H1 (cell line): Measurements from ENCODE around the gene CPZ. TPM values are rescaled to one million over a fixed set of nuclear protein-coding genes. Genes with fewer than 3 reads are reported as not detected.

ENCODE experiments used
- CTCF ChIA-PET: fragments of 300-600 bp; sonication (Branson Sonifier 250); formaldehyde crosslinking; loops from one replicate; lab custom pipeline; 2021; ENCODE audit not compliant: partially characterized antibody; lab: Charles Lee
- POLR2A ChIA-PET: fragments of 300-600 bp; sonication (Branson Sonifier 250); formaldehyde crosslinking; loops from one replicate; lab custom pipeline; 2021; ENCODE audit warnings: inconsistent platforms; ENCODE audit not compliant: partially characterized antibody; lab: Charles Lee
- DNase-seq, 2 experiments: peaks; one replicate each; pipeline versions ENCODE4 v3.0.0 to v3.0.0-alpha.2; 2010 to 2022; ENCODE audit warnings: low spot score in 2 of 2, low read depth in 1 of 2, mixed read lengths in 1 of 2
- FAIRE-seq: peaks from 2 replicates; lab custom pipeline; 2011; peaks lifted over from hg19 to GRCh38; lab: Jason Lieb, UNC
- H2AFZ ChIP-seq: 2 replicates; pipeline ENCODE4 v1.8.1; 2012; ENCODE audit warnings: low read length, inconsistent platforms
- H2AK5ac ChIP-seq: 2 replicates; pipeline ENCODE4 v1.6.1; 2013; ENCODE audit warnings: low read depth, low read length
- H2BK120ac ChIP-seq: replicated peaks from 2 replicates; pipeline ENCODE3; 2013; ENCODE audit warnings: low read depth, low read length, inconsistent platforms
- H2BK12ac ChIP-seq: 2 replicates; pipeline ENCODE4 v1.6.1; 2013; ENCODE audit warnings: low read depth, low read length
- H2BK15ac ChIP-seq: 2 replicates; pipeline ENCODE4 v1.6.1; 2013; ENCODE audit warnings: low read length
- H2BK20ac ChIP-seq: 2 replicates; pipeline ENCODE4 v1.6.1; 2013; ENCODE audit warnings: low read length
- H2BK5ac ChIP-seq: 2 replicates; pipeline ENCODE4 v1.6.1; 2013; ENCODE audit warnings: low read depth, low read length
- H3K14ac ChIP-seq: 2 replicates; pipeline ENCODE4 v1.6.1; 2013; ENCODE audit warnings: inconsistent platforms; ENCODE audit not compliant: insufficient read length
- H3K18ac ChIP-seq: 2 replicates; pipeline ENCODE4 v1.6.1; 2013; ENCODE audit warnings: low read length; ENCODE audit errors: extremely low read depth
- H3K23ac ChIP-seq: 2 replicates; pipeline ENCODE4 v1.6.1; 2013; ENCODE audit warnings: inconsistent platforms; ENCODE audit not compliant: insufficient read length
- H3K23me2 ChIP-seq: 2 replicates; pipeline ENCODE4 v1.6.1; 2013; ENCODE audit warnings: low read depth, low read length
- H3K27ac ChIP-seq: 2 replicates; pipeline ENCODE4 v1.6.1; 2011; ENCODE audit warnings: low read depth, low read length, inconsistent platforms
- H3K27me3 ChIP-seq, 4 experiments: replicated peaks in 1 of 4; 1 replicate in 1 of 4; 2 replicates in 3 of 4; pipeline versions ENCODE4 v1.6.1 to v1.8.1; 2011 to 2013; ENCODE audit warnings: low read length in 3 of 4, mild to moderate bottlenecking in 3 of 4, inconsistent platforms in 2 of 4, mixed read lengths in 2 of 4, moderate library complexity in 1 of 4; ENCODE audit not compliant: control insufficient read depth in 3 of 4, insufficient read depth in 3 of 4; ENCODE audit errors: extremely low read depth in 1 of 4
- H3K36me3 ChIP-seq, 4 experiments: 2 replicates each; pipeline versions ENCODE4 v1.6.1 to v1.8.1; 2011 to 2013; ENCODE audit warnings: mild to moderate bottlenecking in 4 of 4, low read length in 3 of 4, moderate library complexity in 2 of 4, control low read depth in 1 of 4, inconsistent platforms in 1 of 4; ENCODE audit not compliant: insufficient read depth in 4 of 4, control insufficient read depth in 2 of 4
- H3K4ac ChIP-seq: replicated peaks from 2 replicates; pipeline ENCODE3; 2013; ENCODE audit warnings: low read length, low read depth, mixed read lengths, inconsistent platforms; ENCODE audit not compliant: insufficient read length
- H3K4me1 ChIP-seq, 4 experiments: replicated peaks in 1 of 4; 1 replicate in 1 of 4; 2 replicates in 3 of 4; pipeline versions ENCODE4 v1.6.1 to v1.8.1; 2011 to 2013; ENCODE audit warnings: low read length in 3 of 4, inconsistent platforms in 2 of 4, mixed read lengths in 1 of 4; ENCODE audit not compliant: insufficient read depth in 4 of 4, control insufficient read depth in 3 of 4
- H3K4me2 ChIP-seq, 2 experiments: 2 replicates each; pipeline versions ENCODE4 v1.6.1 to v1.8.1; 2011 to 2013; ENCODE audit warnings: low read depth in 2 of 2, low read length in 2 of 2, control low read depth in 1 of 2, inconsistent platforms in 1 of 2, mild to moderate bottlenecking in 1 of 2; ENCODE audit not compliant: insufficient read depth in 1 of 2
- H3K4me3 ChIP-seq, 4 experiments: fragments of 200-600, 300-600 bp in 1 of 4; sonication (generic), shearing (Covaris generic), sonication (Bioruptor Twin) in 1 of 4; 2 replicates each; pipeline versions ENCODE4 v1.5.1 to v1.8.1; 2011 to 2016; ENCODE audit warnings: low read length in 4 of 4, low read depth in 3 of 4, control low read depth in 2 of 4, inconsistent platforms in 2 of 4, mild to moderate bottlenecking in 2 of 4, mixed read lengths in 1 of 4, moderate library complexity in 1 of 4; ENCODE audit not compliant: insufficient read depth in 2 of 4; ENCODE audit errors: extremely low read depth in 1 of 4
- H3K56ac ChIP-seq: replicated peaks from 2 replicates; pipeline ENCODE3; 2013; ENCODE audit warnings: low read depth, mild to moderate bottlenecking, mixed read lengths, low read length, inconsistent platforms; ENCODE audit not compliant: insufficient read length
- H3K79me1 ChIP-seq: 2 replicates; pipeline ENCODE4 v1.6.1; 2013; ENCODE audit warnings: low read depth, low read length, control low read depth
- H3K79me2 ChIP-seq, 2 experiments: 2 replicates each; pipeline versions ENCODE4 v1.6.1 to v1.8.1; 2012 to 2013; ENCODE audit warnings: low read length in 2 of 2, mild to moderate bottlenecking in 2 of 2, inconsistent platforms in 1 of 2; ENCODE audit not compliant: insufficient read depth in 2 of 2, control insufficient read depth in 1 of 2
- H3K9ac ChIP-seq, 4 experiments: replicated peaks in 1 of 4; 1 replicate in 1 of 4; 2 replicates in 3 of 4; pipeline versions ENCODE4 v1.6.1 to v1.8.1; 2011 to 2013; ENCODE audit warnings: low read depth in 3 of 4, low read length in 3 of 4, control low read depth in 2 of 4, mild to moderate bottlenecking in 2 of 4, moderate library complexity in 2 of 4, inconsistent platforms in 1 of 4; ENCODE audit errors: extremely low read depth in 1 of 4
- H3K9me3 ChIP-seq, 2 experiments: 2 replicates each; pipeline versions ENCODE4 v1.6.1 to v1.8.1; 2012 to 2013; ENCODE audit warnings: mild to moderate bottlenecking in 2 of 2, moderate library complexity in 2 of 2, control low read depth in 1 of 2, inconsistent platforms in 1 of 2, low read depth in 1 of 2, low read length in 1 of 2, mixed read lengths in 1 of 2; ENCODE audit not compliant: insufficient read depth in 2 of 2
- H4K20me1 ChIP-seq, 2 experiments: replicated peaks in 1 of 2; 2 replicates each; pipeline versions ENCODE3 to v1.8.1; 2011 to 2013; ENCODE audit warnings: inconsistent platforms in 2 of 2, low read length in 2 of 2, mild to moderate bottlenecking in 1 of 2; ENCODE audit not compliant: insufficient read depth in 2 of 2, control insufficient read depth in 1 of 2
- H4K5ac ChIP-seq: 2 replicates; pipeline ENCODE4 v1.6.1; 2013; ENCODE audit warnings: low read length, low read depth, mixed read lengths, inconsistent platforms; ENCODE audit not compliant: insufficient read length
- H4K8ac ChIP-seq: 2 replicates; pipeline ENCODE4 v1.8.0; 2013; ENCODE audit warnings: mild to moderate bottlenecking, moderate library complexity, low read length, inconsistent platforms; ENCODE audit not compliant: insufficient read depth; ENCODE audit errors: extremely low read depth
- H4K91ac ChIP-seq: replicated peaks from 2 replicates; pipeline ENCODE3; 2013; ENCODE audit warnings: low read length, mixed read lengths, inconsistent platforms; ENCODE audit not compliant: insufficient read length
- ATF2 ChIP-seq: IDR thresholded peaks from 2 replicates; pipeline ENCODE4 v1.6.1; 2012; ENCODE audit warnings: low read length, inconsistent platforms
- POU5F1 ChIP-seq: IDR thresholded peaks from 2 replicates; pipeline ENCODE4 v1.6.1; 2011; ENCODE audit warnings: low read depth, mild to moderate bottlenecking, low read length, moderate library complexity
- WGBS, 2 experiments: shearing (Covaris generic) in 1 of 2; methylation state at CpG; one replicate each; pipeline versions ENCODE4 v1.1.6 to v1.1.7; 2013 to 2015; ENCODE audit warnings: low lambda C conversion rate in 2 of 2, mixed read lengths in 2 of 2, inconsistent platforms in 1 of 2, low coverage in 1 of 2, missing lambda C conversion rate in 1 of 2; ENCODE audit not compliant: insufficient replicate concordance in 2 of 2, insufficient coverage in 1 of 2, insufficient read length in 1 of 2; ENCODE audit errors: extremely low coverage in 1 of 2, missing lambda C conversion rate in 1 of 2; 5-methylcytosine and 5-hydroxymethylcytosine counted together
- polyA plus RNA-seq, 7 experiments: library from polyadenylated mRNA; depleted of rRNA in 3 of 7; stranded (reverse) in 5 of 7; unstranded in 2 of 7; fragments of >200 nt in 5 of 7; fragments of 200-250 nt in 2 of 7; gene quantifications; 1 replicate in 5 of 7; 2 replicates in 1 of 7; 4 replicates in 1 of 7; pipeline versions ENCODE4 v1.2.1 to v1.2.3, GENCODE V29; 2011 to 2013; ENCODE audit warnings: missing spikeins in 2 of 7, mixed read lengths in 2 of 7
- total RNA-seq: library from RNA; stranded (reverse); fragmentation: NEBNext Ultra II Directional; extraction: Animal tissue kit (Norgen Biotek cat#: 25700); gene quantifications from 2 replicates; pipeline ENCODE4 v1.2.1, GENCODE V29; 2021

CPZ gene
- total and polyA plus RNA-seq, 2 of the 8 experiments (the other 6 are each of a cell fraction or from before 2014, with no cell fraction given) = 28.8 to 40.7 TPM

- Histone ChIP-seq H3K14ac (no peak overlapping the region), H3K56ac (no peak overlapping the region), H4K20me1 (peaks cover 1 to 6% of the 10 kb centered on the region in 2 experiments), H3K9me3 (no peaks in the 10 kb centered on the region), H3K23me2 (peaks cover 13% of the 10 kb centered on the region; the same call in 1 of the 2 replicates), H4K5ac (no peak overlapping the region), H3K27me3 (peaks cover 3 to 16% (median 15%) of the 10 kb centered on the region in 4 experiments), H2BK5ac (no peak overlapping the region), H2BK15ac (0 out of 2 replicates have a peak overlapping the region, but pooled peaks have one; percentile 46), H3K23ac (no peak overlapping the region), H3K4ac (no peak overlapping the region), H3K36me3 (no peaks in the 10 kb centered on the region), H3K27ac (no peak overlapping the region), H4K91ac (no peak overlapping the region), H3K18ac (no peak overlapping the region), H3K4me2 (peak overlapping the region; percentile 69 to 91), H2BK120ac (no peak overlapping the region), H3K79me1 (no peaks in the 10 kb centered on the region), H3K9ac (no peak overlapping the region), H2BK20ac (no peak overlapping the region), H3K79me2 (no peaks in the 10 kb centered on the region), H2AFZ (no peak overlapping the region), H2BK12ac (peak overlapping the region; percentile 39; the same call in 1 of the 2 replicates), H3K4me3 (peak overlapping the region in 3 of 4 experiments; percentile 29 to 56 (median 40); a peak in 4 of 8 replicates), H3K4me1 (peaks cover 0 to 26% (median 17%) of the 10 kb centered on the region in 4 experiments; a peak in 6 of 7 replicates), H2AK5ac (no peak overlapping the region), H4K8ac (no peak overlapping the region; the same call in 1 of the 2 replicates)
- POLR2A ChIA-PET = interaction anchor here (0.8 to 2.5 kb wide), 5 partner anchors 9 to 139 kb away, joined by 3 to 7 read pairs (median 3); no protein-coding TSS in a partner anchor
- DNase-seq (no peak), FAIRE-seq (no peak)
- CTCF ChIA-PET = interaction anchor here (0.7 to 2.5 kb wide), 15 partner anchors 8 to 113 kb away, joined by 3 to 15 read pairs (median 5); partner anchors contain the start of gene CPZ
- no peak for TF ChIP-seq ATF2
- TF ChIP-seq POU5F1 = no peak
- WGBS, 2 experiments = 76% methylated on average over 64 of the region's 66 CpGs; no CpG with 5 or more reads in 1 of the 2 experiments
Measured at GRCh38 chr4:8581094-8581861, 11.3 kb upstream of the CPZ start.
